GM18858 (cell line): ENCODE data around the gene SMCO4.

Source experiments
- ATAC-seq: cut with Tn5 transposase; IDR thresholded peaks from one replicate; pipeline ENCODE4 v1.9.1; 2021; ENCODE audit not compliant: unreplicated experiment

SMCO4 gene

GRCh38 chr11:93510196-93510873 is 32.9 kb downstream of the SMCO4 start:
- no peak for ATAC-seq

- no peak for ATAC-seq
Measured at GRCh38 chr11:93507517-93507916, 35.7 kb downstream of the SMCO4 start.

- ATAC-seq, result no peak
Measured at GRCh38 chr11:93505703-93506102, 37.5 kb downstream of the SMCO4 start.

GRCh38 chr11:93504110-93505095 is 38.8 kb downstream of the SMCO4 start:
- ATAC-seq, result no peak

- no peak for ATAC-seq
Measured at GRCh38 chr11:93501856-93502255, 41.3 kb downstream of the SMCO4 start.

- ATAC-seq, result no peak
Measured at GRCh38 chr11:93500759-93501158, 42.4 kb downstream of the SMCO4 start.

- no peak for ATAC-seq
Measured at GRCh38 chr11:93498641-93499040, 44.5 kb downstream of the SMCO4 start.

- ATAC-seq, result no peak
Measured at GRCh38 chr11:93498161-93498560, 45.0 kb downstream of the SMCO4 start.

GRCh38 chr11:93497596-93497995 is 45.6 kb downstream of the SMCO4 start:
- ATAC-seq, result no peak

- no peak for ATAC-seq
Measured at GRCh38 chr11:93494357-93494756, 48.8 kb downstream of the SMCO4 start.

GRCh38 chr11:93493252-93493897 is 49.8 kb downstream of the SMCO4 start:
- no peak for ATAC-seq

GRCh38 chr11:93492464-93493251 is 50.5 kb downstream of the SMCO4 start:
- no peak for ATAC-seq

GRCh38 chr11:93491973-93492372 is 51.2 kb downstream of the SMCO4 start:
- no peak for ATAC-seq

GRCh38 chr11:93490996-93491618 is 52.1 kb downstream of the SMCO4 start:
- ATAC-seq, result no peak

- ATAC-seq, result no peak
Measured at GRCh38 chr11:93489841-93490240, 53.4 kb downstream of the SMCO4 start.

- no peak for ATAC-seq
Measured at GRCh38 chr11:93487032-93487483, 56.1 kb downstream of the SMCO4 start.

- no peak for ATAC-seq
Measured at GRCh38 chr11:93485983-93486382, 57.2 kb downstream of the SMCO4 start.

- ATAC-seq, result no peak
Measured at GRCh38 chr11:93484716-93485115, 58.5 kb downstream of the SMCO4 start.

GRCh38 chr11:93482556-93482955 is 60.6 kb downstream of the SMCO4 start:
- no peak for ATAC-seq

- no peak for ATAC-seq
Measured at GRCh38 chr11:93481696-93482095, 61.5 kb downstream of the SMCO4 start.
